NCI-H526 (cell line): ENCODE data around the gene RPS14.

Experiments
- DNase-seq, 2 experiments: peaks; one replicate each; lab custom pipeline; 2025; lab: John Stamatoyannopoulos, UW

RPS14 gene

DNA sequence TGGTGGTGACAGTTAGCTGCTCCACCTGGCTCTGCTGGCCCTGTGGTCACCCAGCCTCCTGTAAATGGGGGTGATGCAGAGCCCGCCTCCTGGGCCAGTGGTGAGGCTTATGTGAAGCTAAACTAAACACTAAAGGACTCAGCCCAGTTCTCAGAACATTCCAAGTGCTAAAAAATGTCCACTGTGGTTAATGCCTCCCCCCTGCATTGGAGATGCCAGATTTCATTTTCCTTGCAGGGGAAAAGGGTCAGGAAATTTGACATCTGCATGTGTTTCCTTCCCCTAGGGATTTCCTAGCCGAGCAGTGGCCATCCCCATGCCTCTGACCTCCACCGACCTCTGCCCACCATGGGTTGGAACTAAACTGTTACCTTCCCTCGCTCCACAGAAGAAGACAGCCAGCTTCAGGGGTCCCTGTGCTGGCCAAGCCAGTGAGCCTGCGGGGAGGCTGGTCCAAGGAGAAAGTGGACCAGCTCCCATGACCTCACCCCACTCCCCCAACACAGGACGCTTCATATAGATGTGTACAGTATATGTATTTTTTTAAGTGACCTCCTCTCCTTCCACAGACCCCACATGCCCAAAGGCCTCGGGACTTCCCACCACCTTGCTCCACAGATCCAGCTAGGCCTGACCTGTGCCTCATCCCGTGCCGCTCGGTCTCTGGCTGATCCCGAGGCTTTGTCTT lies 49.9 kb downstream of the RPS14 start:
- DNase-seq, result no peak

DNA sequence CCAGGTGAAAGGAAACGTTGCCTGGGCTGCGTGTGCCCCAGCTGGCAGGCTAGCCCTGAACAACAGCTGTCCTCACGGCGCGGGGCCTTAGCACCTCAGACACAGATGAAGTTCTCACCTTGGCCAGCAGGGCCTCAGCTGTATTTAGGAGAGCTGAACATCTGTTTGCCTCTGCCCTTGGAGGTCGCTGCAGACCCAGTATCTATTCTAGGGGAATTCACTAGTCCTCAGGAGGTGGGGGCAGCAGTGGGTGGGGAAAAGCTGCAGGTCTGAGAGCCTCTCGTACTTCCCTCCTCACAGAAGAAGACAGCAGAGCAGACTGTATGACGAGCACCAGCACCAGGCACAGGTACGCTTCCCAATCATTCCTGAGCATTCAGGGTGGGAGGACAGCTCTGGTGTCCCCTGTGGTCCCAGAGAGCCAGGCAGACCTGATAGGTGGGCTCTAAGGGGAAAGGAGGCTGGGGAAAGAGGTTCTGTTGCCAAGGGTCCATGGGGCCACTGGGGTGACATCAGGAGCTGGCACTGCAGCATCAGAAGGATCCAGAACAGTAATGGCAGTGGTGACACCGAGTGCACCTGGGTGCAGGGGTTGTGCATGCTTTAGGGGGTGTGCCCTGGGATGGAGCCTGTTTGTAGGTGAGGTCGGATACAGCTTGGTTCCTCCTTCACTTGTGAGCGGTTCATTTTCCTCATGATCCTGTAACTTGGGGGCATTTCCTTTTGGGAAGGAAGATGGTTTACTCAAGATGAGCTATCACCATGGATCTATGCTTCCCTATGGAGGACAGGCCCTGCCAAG lies 50.6 kb downstream of the RPS14 start:
- peak in 1 of 2 experiments; percentile 3 for DNase-seq

DNA sequence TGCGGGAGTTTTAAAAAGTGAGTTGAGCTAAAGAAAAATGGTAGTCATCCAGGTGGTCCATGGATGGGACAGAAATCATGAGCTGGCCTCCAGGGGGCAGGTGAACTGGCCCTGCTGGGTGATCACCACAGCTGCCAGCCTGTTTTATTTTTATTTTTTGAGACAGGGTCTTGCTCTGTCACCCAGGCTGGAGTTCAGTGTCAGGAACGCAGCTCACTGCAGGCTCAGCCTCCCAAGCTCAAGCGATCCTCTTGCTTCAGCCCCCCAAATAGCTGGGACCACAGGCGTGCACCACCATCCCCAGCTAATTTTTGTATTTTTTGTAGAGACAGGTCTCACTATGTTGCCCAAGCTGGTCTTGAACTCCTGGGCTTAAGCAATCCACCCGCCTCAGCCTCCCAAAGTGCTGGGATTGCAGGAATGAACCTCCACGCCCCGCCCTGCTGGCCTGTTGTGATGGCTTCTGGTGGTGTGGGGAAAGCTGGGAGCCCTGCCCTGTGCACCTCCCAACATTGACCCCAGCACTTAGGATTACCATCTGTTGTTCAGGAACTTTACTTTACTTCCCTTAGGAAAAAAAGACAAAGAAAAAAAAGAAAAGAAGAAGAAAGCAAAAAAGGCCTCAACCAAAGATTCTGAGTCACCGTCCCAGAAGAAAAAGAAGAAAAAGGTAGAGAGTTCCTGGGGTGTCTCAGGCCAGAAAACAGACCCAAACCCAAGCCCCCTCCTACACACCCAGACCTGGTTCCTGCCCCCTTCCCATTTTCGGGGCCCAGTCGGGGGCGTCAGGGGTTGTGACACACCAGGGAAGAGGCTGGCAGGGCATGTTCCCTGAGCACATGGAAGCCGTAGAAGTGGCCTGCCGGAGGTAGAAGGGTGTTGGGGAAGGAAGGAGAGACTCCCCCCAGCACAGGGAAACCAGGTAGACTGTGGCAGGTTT lies 51.5 kb downstream of the RPS14 start:
- DNase-seq, result no peak

DNA sequence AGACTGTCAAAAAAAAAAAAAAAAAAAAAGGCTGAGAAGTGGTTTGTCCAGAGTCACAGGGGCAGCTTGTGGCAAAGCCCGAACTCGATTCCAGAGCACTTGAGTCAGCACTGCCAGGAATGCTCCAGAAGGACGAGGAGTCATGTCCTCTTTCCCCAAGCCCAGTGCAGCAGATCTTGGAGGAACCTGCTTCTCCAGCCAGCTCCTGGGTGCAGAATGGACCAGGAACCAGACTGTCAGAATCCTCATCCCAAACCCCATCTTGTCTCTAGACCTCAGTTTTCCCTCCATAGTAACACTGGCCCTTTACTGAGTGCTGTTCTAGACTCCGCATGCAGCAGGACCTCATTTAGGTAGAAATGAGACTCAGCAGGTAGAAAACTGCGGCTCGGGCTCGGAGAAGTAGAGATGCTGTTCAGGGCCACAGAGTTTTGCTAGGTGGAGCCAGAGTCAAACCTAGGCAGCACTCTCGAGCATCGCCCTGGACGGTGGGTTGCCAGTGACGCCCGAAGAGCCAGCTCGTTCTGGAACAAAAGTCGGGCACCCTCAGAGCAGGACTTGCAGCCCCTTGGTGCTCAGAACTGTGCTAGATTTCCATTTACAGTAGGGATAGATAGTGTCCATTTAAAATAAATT lies 52.3 kb downstream of the RPS14 start:
- no peak for DNase-seq

DNA sequence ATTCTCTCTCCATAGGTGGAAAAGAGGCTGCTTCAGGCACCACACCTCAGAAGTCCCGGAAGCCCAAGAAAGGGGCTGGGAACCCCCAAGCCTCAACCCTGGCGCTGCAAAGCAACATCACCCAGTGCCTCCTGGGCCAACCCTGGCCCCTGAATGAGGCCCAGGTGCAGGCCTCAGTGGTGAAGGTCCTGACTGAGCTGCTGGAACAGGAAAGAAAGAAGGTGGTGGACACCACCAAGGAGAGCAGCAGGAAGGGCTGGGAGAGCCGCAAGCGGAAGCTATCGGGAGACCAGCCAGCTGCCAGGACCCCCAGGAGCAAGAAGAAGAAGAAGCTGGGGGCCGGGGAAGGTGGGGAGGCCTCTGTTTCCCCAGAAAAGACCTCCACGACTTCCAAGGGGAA lies 53.3 kb downstream of the RPS14 start:
- no peak for DNase-seq

DNA sequence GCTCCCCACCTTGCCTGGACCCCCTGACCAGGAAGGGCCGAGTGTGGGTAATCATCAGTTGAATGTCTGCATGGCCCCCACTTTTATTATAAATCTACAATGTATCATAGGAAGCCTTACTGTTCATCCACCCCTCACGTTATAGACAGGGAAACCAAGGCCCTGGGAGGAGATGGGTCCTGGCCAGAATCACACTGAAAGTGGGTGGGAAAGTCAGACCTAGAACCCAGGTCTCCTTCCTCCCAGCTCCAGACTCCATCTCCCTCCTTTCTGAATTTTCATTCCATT lies 53.9 kb downstream of the RPS14 start:
- DNase-seq, result no peak

DNA sequence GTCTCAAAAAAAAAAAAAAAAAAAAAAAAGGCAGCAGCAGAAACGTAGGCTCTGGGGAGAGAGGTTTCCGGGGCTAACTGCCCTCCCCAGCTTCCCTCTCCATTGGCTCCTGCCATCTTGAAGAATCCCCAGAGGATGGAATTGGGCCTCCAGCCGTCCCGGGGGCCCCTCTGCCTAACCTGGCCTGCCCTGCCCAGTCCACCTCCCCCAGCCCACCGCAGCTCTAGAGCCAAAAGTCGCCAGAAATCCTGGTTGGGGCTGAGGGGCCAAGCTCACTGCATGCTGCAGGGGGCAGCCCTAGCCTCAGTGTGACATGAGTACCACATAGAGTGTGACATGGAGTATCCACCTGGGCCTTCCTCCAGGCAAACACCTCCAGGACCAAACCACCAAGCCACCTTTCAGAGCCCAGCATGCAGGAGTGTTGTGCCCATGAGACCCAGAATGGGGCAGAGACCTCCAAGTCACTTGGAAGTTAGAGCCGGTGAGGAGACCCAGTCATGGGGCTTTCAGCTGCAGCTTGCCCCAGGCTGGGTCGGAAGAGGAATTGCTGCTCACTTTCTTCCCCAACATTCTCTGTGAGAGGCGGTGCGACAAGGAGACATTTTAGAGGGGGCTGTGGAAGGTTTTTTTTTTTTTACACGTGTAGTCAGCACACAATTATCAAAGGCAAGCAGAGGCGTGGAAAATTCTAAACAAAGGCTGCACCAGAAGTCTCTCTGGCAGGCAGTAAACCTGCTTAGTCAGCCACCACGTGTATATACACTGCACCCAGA lies 54.4 kb downstream of the RPS14 start:
- no peak for DNase-seq

DNA sequence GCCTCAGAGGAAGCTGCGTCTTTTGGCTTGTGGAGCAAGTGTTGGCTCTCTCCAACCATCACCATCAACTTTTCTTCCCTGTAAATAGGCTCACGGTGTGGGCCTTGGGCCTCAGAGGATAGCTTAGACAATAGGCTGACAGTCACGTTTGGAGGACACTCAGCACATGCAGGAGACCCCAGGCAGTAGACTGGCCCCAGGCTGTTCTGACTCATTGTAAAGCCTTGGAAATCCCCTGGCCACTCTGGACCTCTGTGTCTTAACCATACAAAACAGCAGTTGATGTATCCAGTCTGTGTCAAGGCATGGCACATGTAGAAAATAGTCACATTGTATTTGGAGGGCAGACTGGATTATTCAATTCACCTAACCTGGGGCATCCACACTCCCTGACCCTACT lies 55.4 kb downstream of the RPS14 start:
- no peak for DNase-seq

DNA sequence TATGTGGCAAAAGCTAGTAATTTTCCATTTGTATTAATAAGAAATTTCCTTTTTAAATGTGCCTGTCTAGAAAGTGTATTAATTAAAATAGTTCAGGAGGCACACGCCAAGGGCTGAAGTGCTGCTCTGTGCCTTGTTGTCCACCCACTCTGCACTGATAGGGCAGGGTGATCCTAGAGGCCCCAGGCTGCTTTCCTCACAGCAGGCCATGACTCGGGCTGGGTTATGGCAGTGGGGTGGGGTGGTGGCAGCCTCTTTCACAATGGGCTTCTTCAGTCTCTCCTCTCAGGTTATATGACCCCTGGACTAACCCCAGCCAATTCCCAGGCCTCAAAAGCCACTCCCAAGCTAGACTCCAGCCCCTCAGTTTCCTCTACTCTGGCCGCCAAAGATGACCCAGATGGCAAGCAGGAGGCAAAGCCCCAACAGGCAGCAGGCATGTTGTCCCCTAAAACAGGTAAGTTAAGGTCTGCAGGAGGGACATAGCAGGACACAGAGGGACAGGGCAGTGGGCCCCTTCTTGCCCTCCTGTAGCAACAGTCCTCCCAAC lies 56.4 kb downstream of the RPS14 start:
- no peak for DNase-seq

DNA sequence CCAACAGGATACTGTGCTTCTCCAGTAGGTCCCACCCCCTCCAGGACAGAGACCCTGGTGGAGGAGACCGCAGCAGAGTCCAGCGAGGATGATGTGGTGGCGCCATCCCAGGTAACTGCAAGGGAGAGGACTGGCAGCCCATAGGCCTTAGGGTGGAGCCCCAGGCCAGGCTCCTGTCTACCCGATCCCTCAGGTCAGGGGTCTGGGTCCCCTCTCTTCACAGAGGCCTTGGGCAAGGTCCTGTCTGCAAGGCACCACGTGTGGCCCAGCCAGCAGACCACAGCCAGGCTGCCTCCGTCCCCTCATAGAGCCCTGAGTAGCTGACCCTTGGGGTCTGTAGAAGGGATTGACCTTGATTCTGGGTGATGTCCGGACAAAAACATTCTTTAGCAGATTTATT lies 56.9 kb downstream of the RPS14 start:
- DNase-seq, result no peak
